ENCODE data around the gene SLC25A30. TPM values are rescaled to one million over a fixed set of nuclear protein-coding genes. Genes with fewer than 3 reads are reported as not detected.
A peak's percentile ranks its signal among the peaks of the same experiment; 100 is the strongest.
"Not testable (repeated sequence)": the region's sequence is repeated elsewhere in the genome, so short reads cannot be mapped to it uniquely, and the experiment has no call there.

The SLC25A30 gene
- total RNA-seq, 3 donors from 2014 or later = 16.2 to 25.4 (median 22.6) TPM

DNA sequence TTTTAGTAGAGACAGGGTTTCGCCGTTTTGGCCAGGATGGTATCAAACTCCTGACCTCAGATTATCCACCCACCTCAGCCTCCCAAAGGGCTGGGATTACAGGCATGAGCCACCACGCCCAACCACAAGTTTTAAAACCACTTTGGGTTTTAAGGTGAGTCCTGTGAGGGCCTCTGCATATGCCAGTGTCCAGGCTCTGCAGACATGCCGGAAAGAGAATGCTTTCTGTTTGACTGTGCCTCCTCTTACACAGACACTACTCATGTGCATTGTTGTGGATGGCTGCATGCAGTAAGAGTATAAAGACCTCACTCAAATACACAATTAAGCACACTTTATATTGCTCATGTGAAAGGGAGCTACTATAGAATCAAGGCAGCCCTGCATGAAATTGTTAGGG is 20.8 kb upstream of the SLC25A30 start:
- H3K27me3 Mint-ChIP-seq (ENCODE audit: low read depth) = no peaks in the 10 kb centered on the region
- H3K4me3 Mint-ChIP-seq = no peak overlapping the region
- peaks cover 9% of the 10 kb centered on the region for H3K4me1 Mint-ChIP-seq (ENCODE audit: low read depth)
- no peaks in the 10 kb centered on the region for H3K9me3 Mint-ChIP-seq
- no peak for DNase-seq
- no peak for ATAC-seq
- H3K36me3 Mint-ChIP-seq (ENCODE audit: insufficient read depth) = no peaks in the 10 kb centered on the region

DNA sequence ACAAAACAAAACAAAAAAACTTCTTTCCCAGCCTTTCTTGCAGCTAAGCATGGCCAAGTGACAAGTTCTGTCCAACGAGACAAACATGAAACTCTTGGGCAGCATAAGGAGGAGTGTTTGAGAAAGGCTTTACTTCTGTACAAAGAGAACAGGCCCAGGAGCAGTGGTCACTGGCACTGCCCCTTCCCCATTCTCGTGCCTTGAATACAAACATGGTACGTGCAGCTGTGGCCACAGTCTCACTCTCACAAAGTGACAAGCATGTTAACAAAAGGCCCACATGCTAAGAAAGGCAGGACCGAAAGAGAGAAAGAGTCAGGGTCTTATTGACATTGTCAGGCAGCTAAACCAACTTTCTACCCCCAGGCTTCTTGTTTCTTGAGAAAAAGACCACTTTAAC is 19.8 kb upstream of the SLC25A30 start:
- DNase-seq (no peak), ATAC-seq (no peak)
- no peak overlapping the region for H3K4me3 Mint-ChIP-seq
- H3K36me3 Mint-ChIP-seq (ENCODE audit: insufficient read depth) = no peaks in the 10 kb centered on the region
- peaks cover 9% of the 10 kb centered on the region for H3K4me1 Mint-ChIP-seq (ENCODE audit: low read depth)
- no peaks in the 10 kb centered on the region for H3K9me3 Mint-ChIP-seq
- H3K27me3 Mint-ChIP-seq (ENCODE audit: low read depth) = no peaks in the 10 kb centered on the region

- Mint-ChIP-seq H3K4me3 (no peak overlapping the region), H3K36me3 (ENCODE audit: insufficient read depth) (no peaks in the 10 kb centered on the region), H3K9me3 (no peaks in the 10 kb centered on the region), H3K27me3 (ENCODE audit: low read depth) (no peaks in the 10 kb centered on the region), H3K4me1 (ENCODE audit: low read depth) (peaks cover 6% of the 10 kb centered on the region)
- DNase-seq (no peak), ATAC-seq (no peak)
These were observed 18.8 kb upstream of the SLC25A30 start for GRCh38 chr13:45436953-45437352.

DNA sequence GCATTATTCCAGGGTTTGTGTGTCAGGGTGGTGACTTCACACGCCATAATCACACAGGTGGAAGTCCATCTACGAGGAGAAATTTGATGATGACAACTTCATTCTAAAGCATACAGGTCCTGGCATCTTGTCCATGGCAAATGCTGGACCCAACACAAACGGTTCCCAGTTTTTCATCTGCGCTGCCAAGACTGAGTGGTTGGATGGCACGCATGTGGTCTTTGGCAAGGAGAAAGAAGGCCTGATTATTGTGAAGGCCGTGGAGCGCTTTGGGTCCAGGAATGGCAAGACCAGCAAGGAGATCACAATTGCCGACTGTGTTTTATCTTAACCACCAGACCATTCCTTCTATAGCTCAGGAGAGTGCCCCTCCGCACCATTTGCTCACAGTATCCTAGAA is 18.2 kb upstream of the SLC25A30 start:
- ATAC-seq (no peak), DNase-seq (no peak)
- Mint-ChIP-seq H3K4me3 (no peak overlapping the region), H3K36me3 (ENCODE audit: insufficient read depth) (no peaks in the 10 kb centered on the region), H3K4me1 (ENCODE audit: low read depth) (peaks cover under 1% of the 10 kb centered on the region), H3K9me3 (no peaks in the 10 kb centered on the region), H3K27me3 (ENCODE audit: low read depth) (no peaks in the 10 kb centered on the region)

DNA sequence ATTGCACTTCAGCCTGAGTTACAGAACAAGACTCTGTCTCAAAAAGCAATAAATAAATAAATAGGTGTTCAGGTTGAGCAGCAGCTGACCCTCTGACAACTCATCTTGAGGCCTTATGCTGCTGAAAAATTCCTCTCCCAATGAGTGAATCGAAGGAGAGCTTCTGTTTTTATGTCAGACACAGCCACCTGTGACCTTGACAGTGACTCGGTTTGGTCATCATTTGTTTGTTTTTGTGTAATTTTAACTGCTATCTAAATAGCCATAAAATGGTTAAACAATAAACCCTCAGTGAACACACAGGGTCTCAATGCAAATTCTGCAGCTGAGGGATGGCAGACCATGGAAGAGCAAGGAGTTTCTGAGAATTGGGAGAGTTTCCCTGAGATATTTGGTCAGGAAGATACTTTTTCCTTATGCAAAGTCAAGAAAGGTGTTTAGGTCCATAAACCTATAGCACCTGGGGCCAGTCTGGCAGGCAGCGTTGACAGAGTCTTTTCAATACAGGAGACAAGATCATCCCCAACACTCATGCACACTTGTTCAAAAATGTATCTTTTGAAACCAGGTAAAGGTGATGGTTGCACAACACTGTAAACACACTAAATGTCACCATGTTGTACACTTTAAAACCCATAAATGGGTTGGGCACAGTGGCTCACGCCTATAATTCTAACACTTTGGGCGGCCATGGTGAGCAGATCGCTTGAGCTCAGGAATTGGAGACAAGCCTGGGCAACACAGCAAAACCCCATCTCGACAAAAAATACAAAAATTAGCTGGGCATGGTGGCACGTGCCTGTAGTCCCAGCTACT is 16.6 kb upstream of the SLC25A30 start:
- no peak for DNase-seq
- no peaks in the 10 kb centered on the region for H3K4me1 Mint-ChIP-seq (ENCODE audit: low read depth)
- H3K4me3 Mint-ChIP-seq = no peak overlapping the region
- H3K9me3 Mint-ChIP-seq = no peaks in the 10 kb centered on the region
- no peaks in the 10 kb centered on the region for H3K36me3 Mint-ChIP-seq (ENCODE audit: insufficient read depth)
- no peaks in the 10 kb centered on the region for H3K27me3 Mint-ChIP-seq (ENCODE audit: low read depth)
- no peak for ATAC-seq

DNA sequence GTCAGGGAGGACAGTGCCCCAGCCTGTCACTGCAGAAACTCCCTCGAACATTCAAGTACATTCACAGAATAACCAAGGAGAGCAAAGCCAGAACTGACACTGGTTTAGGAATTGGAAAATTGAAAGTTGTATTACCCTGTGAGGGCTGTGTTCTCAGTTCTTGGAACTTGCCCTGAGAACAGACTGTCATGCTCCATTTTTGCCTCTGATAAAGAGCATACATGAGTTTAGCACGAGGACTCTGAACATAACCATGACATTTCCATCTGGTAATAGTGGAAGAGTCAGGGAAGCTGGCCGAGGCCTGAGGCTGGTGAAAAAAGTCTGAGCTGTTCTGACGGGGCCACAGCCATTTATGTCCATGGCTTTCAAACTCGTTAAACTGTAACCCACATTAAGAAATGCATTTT is 15.2 kb upstream of the SLC25A30 start:
- no peak for ATAC-seq
- Mint-ChIP-seq H3K4me1 (ENCODE audit: low read depth) (no peaks in the 10 kb centered on the region), H3K36me3 (ENCODE audit: insufficient read depth) (no peaks in the 10 kb centered on the region), H3K4me3 (no peak overlapping the region), H3K27me3 (ENCODE audit: low read depth) (no peaks in the 10 kb centered on the region), H3K9me3 (no peaks in the 10 kb centered on the region)
- no peak for DNase-seq

- Mint-ChIP-seq H3K27me3 (ENCODE audit: low read depth) (no peaks in the 10 kb centered on the region), H3K4me3 (no peak overlapping the region), H3K4me1 (ENCODE audit: low read depth) (no peaks in the 10 kb centered on the region), H3K36me3 (ENCODE audit: insufficient read depth) (no peaks in the 10 kb centered on the region), H3K9me3 (no peaks in the 10 kb centered on the region)
- ATAC-seq (no peak), DNase-seq (no peak)
These were observed 14.7 kb upstream of the SLC25A30 start for GRCh38 chr13:45432737-45433380.

DNA sequence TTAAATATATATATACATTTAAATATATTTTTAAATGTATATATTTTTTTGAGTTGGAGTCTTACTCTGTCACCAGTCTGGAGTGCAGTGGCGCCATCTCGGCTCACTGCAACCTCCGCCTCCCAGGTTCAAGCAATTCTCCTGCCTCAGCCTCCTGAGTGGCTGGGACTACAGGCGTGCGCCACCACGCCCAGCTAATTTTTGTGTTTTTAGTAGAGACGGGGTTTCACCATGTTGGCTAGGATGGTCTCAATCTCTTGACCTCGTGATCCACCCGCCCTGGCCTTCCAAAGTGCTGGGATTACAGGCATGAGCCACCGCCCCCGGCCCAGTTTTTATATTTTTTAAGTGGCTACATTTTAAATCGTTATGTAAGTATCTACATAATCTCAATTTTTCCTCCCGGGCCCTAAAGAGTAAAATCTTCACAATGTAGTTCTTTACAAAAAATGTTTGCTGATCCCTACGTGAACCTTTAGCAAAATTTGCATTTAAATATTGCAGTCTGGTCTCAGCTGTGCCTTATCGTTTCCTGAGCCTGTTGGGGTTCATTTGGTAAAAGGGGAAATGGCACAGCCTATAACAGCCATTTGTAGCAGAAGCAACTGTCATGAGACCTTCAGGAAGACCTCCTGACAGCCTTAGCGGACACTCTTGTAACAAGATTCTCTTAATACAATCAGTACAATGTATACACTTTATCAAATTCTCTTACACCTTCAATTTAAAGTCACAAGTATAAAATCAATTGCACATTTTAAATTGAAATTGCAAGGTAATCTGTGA is 8.1 kb upstream of the SLC25A30 start:
- not testable (repeated sequence) for H3K4me3 Mint-ChIP-seq; DNase-seq; H3K9me3 Mint-ChIP-seq; H3K27me3 Mint-ChIP-seq (ENCODE audit: low read depth); H3K4me1 Mint-ChIP-seq (ENCODE audit: low read depth); H3K36me3 Mint-ChIP-seq (ENCODE audit: insufficient read depth); ATAC-seq

DNA sequence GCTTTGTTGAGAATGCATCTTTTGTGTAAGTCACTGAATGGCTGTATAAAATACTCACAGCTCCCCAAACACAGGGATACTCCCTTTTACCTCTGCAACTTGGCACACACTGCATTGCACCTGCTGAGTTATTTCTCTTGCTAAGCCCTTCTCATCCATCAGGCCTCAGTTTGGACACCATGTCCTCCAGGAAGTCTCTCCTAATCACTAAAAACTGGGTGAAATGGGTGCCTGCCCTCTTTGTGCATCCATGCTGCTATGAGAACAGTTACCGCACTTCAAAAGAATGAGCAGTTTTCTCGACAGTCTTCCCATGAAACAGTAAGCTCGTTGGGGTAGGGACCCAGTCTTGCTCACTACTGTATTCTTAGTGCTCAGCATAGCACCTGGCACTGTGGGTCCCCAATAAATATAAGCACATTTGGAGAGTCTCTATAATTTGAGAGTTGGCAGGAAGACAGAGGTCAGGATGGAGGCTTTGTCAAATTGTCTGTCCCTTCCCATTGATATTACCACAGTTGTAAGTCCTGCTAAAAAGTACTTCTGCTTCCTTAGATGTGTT is 4.6 kb upstream of the SLC25A30 start:
- no peak overlapping the region for H3K4me3 Mint-ChIP-seq
- H3K36me3 Mint-ChIP-seq (ENCODE audit: insufficient read depth) = no peaks in the 10 kb centered on the region
- no peaks in the 10 kb centered on the region for H3K27me3 Mint-ChIP-seq (ENCODE audit: low read depth)
- DNase-seq (no peak), ATAC-seq (no peak)
- H3K4me1 Mint-ChIP-seq (ENCODE audit: low read depth) = peaks cover 2% of the 10 kb centered on the region
- H3K9me3 Mint-ChIP-seq = no peaks in the 10 kb centered on the region

DNA sequence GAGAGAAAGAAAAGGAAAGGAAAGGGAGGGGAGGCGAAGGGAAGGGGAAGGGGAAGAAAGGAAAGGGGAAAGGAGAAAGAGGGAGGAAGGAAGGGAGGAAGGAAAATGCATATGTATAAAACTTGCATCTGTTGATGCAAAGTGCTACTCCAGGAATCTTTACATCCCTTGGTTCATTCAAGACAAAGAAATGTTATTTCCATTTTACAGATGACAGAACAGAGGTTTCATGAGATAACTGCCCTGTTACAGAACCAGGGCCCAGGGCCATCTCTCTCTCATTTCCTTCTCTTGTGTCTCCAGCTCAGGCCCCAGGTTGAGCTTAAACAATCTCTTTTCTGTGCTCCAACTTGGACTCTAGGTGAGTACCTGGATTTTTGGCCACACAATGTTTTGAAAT is 1.8 kb upstream of the SLC25A30 start:
- DNase-seq (no peak), ATAC-seq (no peak)
- Mint-ChIP-seq H3K36me3 (ENCODE audit: insufficient read depth) (no peaks in the 10 kb centered on the region), H3K27me3 (ENCODE audit: low read depth) (no peaks in the 10 kb centered on the region), H3K4me3 (peak overlapping the region; percentile 38), H3K9me3 (no peaks in the 10 kb centered on the region), H3K4me1 (ENCODE audit: low read depth) (peaks cover 17% of the 10 kb centered on the region)

- ATAC-seq; H3K9me3 Mint-ChIP-seq; H3K36me3 Mint-ChIP-seq (ENCODE audit: insufficient read depth); H3K27me3 Mint-ChIP-seq (ENCODE audit: low read depth); DNase-seq: not testable (repeated sequence)
- peaks cover 22% of the 10 kb centered on the region for H3K4me1 Mint-ChIP-seq (ENCODE audit: low read depth)
- peak overlapping the region; percentile 54 for H3K4me3 Mint-ChIP-seq
These were observed 1.2 kb upstream of the SLC25A30 start for GRCh38 chr13:45419389-45419788.

- no peak for DNase-seq
- Mint-ChIP-seq H3K4me1 (ENCODE audit: low read depth) (peaks cover 36% of the 10 kb centered on the region), H3K4me3 (peak overlapping the region; percentile 86), H3K36me3 (ENCODE audit: insufficient read depth) (peaks cover under 1% of the 10 kb centered on the region), H3K9me3 (no peaks in the 10 kb centered on the region), H3K27me3 (ENCODE audit: low read depth) (no peaks in the 10 kb centered on the region)
- no peak for ATAC-seq
These were observed 1.6 kb downstream of the SLC25A30 start for GRCh38 chr13:45416516-45417128.

DNA sequence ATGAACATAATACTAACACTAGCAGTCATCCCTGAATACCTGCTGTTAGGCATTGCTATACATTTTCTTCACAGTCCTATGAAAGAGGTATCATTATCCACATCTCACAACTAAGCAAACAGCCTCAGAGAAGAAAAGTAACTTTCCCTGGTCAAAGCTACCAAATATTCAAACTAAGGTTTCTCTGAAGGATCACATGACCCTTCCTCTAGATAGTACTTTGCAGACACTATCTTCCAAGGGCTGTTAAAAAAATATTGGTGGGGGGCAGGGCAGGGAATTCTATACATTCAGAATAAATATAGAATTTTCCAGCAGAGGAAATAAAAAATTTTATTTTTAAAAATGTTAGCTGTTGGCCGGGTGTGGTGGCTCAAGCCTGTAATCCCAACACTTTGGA is 3.1 kb downstream of the SLC25A30 start:
- H3K4me1 Mint-ChIP-seq (ENCODE audit: low read depth) = peaks cover 42% of the 10 kb centered on the region
- H3K4me3 Mint-ChIP-seq = no peak overlapping the region
- no peak for ATAC-seq
- no peaks in the 10 kb centered on the region for H3K27me3 Mint-ChIP-seq (ENCODE audit: low read depth)
- peaks cover 8% of the 10 kb centered on the region for H3K36me3 Mint-ChIP-seq (ENCODE audit: insufficient read depth)
- no peaks in the 10 kb centered on the region for H3K9me3 Mint-ChIP-seq
- DNase-seq = no peak

DNA sequence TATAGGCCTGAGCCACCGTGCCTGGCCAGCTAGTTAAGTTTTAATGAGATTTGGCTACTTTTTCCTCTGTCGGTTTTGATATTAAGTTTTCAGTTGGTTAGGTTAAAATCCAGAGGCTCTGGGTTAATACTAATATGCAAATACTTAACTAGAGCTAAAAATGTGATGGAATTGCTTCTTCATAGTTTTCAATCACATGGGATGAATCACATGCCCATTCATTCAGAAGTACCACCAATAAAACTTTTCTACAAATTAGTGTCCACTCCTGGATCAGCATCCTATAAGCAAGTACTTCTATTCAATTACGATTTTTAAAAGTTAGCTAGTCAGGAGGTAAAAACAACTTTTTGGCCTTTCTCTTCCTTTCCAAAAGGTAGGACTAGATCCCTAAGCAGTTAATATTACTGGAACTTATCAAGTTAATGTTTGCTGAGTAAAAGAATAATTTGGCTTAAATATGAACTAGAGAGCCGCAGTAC is 4.3 kb downstream of the SLC25A30 start:
- DNase-seq (no peak), ATAC-seq (no peak)
- peaks cover 42% of the 10 kb centered on the region for H3K4me1 Mint-ChIP-seq (ENCODE audit: low read depth)
- peaks cover 12% of the 10 kb centered on the region for H3K36me3 Mint-ChIP-seq (ENCODE audit: insufficient read depth)
- H3K9me3 Mint-ChIP-seq = no peaks in the 10 kb centered on the region
- H3K4me3 Mint-ChIP-seq = no peak overlapping the region
- H3K27me3 Mint-ChIP-seq (ENCODE audit: low read depth) = no peaks in the 10 kb centered on the region

All from activated T-cell treated with anti-CD3 and anti-CD28 coated beads, Interleukin-2, amount 50 U/mL, for 4 hours (primary cell).